WTC11 (cell line): ENCODE results near the gene RRN3.
"Not testable (repeated sequence)": the region's sequence is repeated elsewhere in the genome, so short reads cannot be mapped to it uniquely, and the experiment has no call there.

Source experiments
- ATF3 ChIP-seq: sonication (generic); formaldehyde crosslinking; conservative IDR thresholded peaks from 2 replicates; pipeline ENCODE4 v1.8.1; 2022; ENCODE audit warnings: mild to moderate bottlenecking, missing genetic modification reagents
- CREB1 ChIP-seq: sonication (generic); formaldehyde crosslinking; IDR thresholded peaks from 2 replicates; pipeline ENCODE4 v1.8.0; 2023; ENCODE audit warnings: mild to moderate bottlenecking, missing genetic modification reagents
- CTCF ChIP-seq: fragments of 200-600 bp; IDR thresholded peaks from 2 replicates; pipeline ENCODE4 v1.8.0; 2022; ENCODE audit warnings: antibody characterized with exemption
- ESRRA ChIP-seq: sonication (generic); formaldehyde crosslinking; IDR thresholded peaks from 2 replicates; pipeline ENCODE4 v1.8.1; 2022; ENCODE audit warnings: mild to moderate bottlenecking, missing genetic modification reagents, borderline replicate concordance
- MAX ChIP-seq: sonication (generic); formaldehyde crosslinking; IDR thresholded peaks from 2 replicates; pipeline ENCODE4 v1.8.0; 2022; ENCODE audit warnings: mild to moderate bottlenecking, missing genetic modification reagents
- MXD4 ChIP-seq: fragments of 250-450 bp; sonication (Bioruptor Pico); IDR thresholded peaks from 2 replicates; pipeline ENCODE4 v1.8.0; 2021; ENCODE audit warnings: mild to moderate bottlenecking, moderate library complexity, borderline replicate concordance
- USF1 ChIP-seq: sonication (generic); formaldehyde crosslinking; IDR thresholded peaks from 2 replicates; pipeline ENCODE4 v1.8.0; 2022; ENCODE audit warnings: mild to moderate bottlenecking, missing genetic modification reagents
- ZNF416 ChIP-seq: fragments of 250-450 bp; sonication (Bioruptor Pico); IDR thresholded peaks from 2 replicates; pipeline ENCODE4 v1.9.0; 2021; ENCODE audit warnings: mild to moderate bottlenecking, inconsistent platforms

GRCh38 chr16:15096583-15096972 is 2.5 kb upstream of the RRN3 start:
- TF ChIP-seq CTCF; ZNF416 (CRISPR knock-in tag); USF1; CREB1 (CRISPR knock-in tag); ATF3 (CRISPR knock-in tag); ESRRA (CRISPR knock-in tag); MAX; MXD4 (CRISPR knock-in tag): not testable (repeated sequence)
